ENCODE results near the gene DOCK1.

DNA sequence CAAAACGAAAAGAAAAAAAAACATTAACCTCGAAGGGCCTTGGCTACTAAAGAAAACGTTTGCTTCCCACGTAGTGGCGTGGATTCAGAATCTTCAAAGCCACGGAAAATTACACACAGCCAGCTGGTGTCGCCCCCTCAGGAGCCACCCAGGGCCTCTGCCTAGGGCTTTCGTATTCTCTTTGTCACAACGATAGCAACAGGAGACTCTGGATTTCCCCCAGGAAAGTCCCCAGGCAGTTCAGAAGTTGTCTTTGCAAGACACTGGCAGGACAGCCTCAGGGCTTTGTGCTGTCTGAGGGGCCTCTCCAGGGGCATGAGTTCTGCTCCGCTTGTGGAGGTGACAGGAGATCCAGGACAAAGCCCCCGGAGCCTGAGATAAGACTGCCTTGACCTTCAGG lies 441.4 kb downstream of the DOCK1 start:
- TF ChIP-seq, protein P1, sequence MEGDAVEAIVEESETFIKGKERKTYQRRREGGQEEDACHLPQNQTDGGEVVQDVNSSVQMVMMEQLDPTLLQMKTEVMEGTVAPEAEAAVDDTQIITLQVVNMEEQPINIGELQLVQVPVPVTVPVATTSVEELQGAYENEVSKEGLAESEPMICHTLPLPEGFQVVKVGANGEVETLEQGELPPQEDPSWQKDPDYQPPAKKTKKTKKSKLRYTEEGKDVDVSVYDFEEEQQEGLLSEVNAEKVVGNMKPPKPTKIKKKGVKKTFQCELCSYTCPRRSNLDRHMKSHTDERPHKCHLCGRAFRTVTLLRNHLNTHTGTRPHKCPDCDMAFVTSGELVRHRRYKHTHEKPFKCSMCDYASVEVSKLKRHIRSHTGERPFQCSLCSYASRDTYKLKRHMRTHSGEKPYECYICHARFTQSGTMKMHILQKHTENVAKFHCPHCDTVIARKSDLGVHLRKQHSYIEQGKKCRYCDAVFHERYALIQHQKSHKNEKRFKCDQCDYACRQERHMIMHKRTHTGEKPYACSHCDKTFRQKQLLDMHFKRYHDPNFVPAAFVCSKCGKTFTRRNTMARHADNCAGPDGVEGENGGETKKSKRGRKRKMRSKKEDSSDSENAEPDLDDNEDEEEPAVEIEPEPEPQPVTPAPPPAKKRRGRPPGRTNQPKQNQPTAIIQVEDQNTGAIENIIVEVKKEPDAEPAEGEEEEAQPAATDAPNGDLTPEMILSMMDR (IDR thresholded peaks at IDR 0.05; ENCODE audit: low read length), result no peak
- TF ChIP-seq EZH2 (optimal IDR thresholded peaks at IDR 0.05; ENCODE audit: low read depth, low read length), result no peak
- no peak for TF ChIP-seq EZH2phosphoT487 (IDR thresholded peaks at IDR 0.05; ENCODE audit: low read length)

All from MM.1S (cell line).